GM21447 (cell line): ENCODE data around the gene LMX1B.
"Not testable (repeated sequence)": the region's sequence is repeated elsewhere in the genome, so short reads cannot be mapped to it uniquely, and the experiment has no call there.

Source experiments
- ATAC-seq: cut with Tn5 transposase; IDR thresholded peaks from one replicate; pipeline ENCODE4 v1.9.1; 2021; ENCODE audit not compliant: unreplicated experiment

LMX1B gene

DNA sequence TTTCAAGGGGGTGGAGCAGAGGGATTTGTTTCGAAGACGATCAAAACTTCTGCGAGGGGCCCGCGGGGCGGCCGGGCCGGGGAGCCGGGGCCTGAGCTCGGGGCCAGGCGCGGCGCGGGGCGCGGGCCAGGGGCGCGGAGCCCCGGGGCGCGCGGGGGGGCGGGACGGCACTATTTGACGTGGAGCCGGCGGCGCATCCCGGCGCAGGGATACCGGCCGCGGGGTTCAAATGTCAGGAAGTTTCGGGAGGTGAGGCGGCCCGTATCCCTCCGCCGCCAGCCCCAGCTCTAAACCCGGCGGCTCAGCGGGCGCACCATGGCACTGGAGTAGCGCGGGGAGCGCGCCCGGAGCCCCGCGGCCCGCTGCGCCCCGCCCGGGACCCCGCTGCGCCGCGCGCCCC, at the start of gene LMX1B:
LMX1B (plus strand) TSS at position 278 of the 400 bp plus-strand sequence. CDS start 522 bp downstream, outside the sequence.
- no peak for ATAC-seq

DNA sequence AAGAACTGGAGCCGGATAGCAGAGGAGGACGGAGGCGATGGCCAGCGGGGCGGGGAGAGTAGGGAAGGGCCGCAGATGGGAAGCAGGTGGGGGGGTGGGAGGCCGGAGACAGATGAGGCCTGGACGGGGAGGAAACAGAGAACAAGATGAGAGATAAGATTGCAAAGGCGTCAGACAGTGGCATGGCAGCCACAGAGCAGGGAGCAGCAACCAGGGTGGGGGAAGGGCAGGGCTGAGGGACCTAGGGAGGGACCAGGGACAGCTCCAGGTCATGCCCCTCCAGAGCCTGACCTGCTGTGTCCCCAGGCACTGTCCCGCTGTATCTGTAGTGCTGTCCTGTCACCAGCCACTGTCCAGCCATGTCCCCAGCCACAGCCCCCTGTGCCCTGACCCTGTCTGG, 49.6 kb upstream of the LMX1B start:
- no peak for ATAC-seq

DNA sequence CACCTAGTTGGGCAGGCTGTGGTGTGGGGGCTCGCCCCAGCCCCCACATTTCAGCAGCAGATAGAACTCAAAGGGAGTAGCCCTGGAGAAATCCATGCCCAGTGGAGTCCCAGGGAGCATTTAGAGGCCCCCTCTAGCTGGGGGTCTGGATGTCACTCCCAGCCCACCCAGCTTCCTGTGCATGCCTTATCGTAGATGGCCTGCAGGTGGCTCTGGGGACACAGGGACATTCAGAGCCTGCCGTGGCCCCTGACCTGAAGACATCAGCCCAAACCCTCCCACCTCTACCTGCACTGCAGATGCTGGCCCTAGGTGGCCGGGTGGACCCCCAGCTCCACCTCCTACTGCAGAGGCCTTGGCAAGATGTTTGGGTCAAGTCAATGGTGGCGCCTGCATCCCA, 49.0 kb upstream of the LMX1B start:
- no peak for ATAC-seq

DNA sequence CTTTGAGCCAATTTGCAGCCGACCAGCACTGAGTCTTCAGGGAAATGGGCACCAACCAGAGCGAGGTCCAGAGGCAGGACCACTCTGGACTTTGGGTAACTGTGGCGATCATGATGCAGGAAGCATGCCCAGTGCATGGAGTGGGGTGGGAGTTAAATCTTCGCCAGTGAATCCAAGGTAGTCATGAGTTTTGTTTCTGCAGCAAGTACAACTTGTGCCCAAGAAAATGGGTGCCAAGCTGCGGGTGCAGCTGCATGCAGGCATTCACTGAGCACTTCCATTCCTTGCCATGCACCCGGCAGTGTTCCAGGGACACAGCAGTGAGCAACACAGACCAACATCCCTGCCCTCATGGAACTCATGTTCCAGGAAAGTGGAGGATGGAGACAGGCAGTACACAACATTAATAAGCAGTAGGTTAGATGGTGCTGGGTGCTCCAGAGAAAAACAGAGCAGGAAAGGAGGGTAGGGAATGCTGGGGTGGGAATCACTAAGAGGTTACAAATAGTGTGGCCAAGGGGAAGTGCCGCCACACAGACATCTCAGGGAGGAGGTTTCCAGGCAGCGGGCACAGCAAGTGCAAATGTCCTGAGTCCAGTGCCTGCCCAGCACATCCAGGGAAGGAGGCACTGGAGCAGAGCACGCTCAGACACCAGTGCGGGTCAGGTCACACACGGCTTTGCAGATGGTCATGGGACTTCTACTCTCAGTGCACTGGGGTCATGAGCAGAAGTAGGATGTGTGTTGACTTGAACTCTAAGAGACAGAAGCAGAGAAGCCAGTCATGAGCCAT, 48.2 kb upstream of the LMX1B start:
- ATAC-seq, result no peak

DNA sequence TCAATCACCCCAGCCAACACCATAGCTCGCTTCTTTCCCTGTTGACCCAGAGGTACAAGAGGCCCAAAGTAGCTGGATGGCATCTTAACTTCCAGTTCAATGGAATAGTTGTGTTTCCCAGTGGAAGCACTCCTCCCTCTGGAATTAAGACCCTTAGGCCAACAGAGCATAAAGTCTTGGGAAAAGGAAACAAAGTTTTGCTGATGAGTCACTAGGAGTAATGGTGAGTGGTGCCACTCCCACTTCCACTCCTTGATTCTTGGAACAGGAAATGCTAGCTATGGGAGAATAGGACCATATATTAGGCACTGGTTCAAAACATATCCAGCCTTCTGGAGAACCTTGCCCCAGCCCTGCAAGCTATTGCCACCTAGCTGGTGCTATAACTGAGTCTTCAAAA, 44.7 kb upstream of the LMX1B start:
- no peak for ATAC-seq

DNA sequence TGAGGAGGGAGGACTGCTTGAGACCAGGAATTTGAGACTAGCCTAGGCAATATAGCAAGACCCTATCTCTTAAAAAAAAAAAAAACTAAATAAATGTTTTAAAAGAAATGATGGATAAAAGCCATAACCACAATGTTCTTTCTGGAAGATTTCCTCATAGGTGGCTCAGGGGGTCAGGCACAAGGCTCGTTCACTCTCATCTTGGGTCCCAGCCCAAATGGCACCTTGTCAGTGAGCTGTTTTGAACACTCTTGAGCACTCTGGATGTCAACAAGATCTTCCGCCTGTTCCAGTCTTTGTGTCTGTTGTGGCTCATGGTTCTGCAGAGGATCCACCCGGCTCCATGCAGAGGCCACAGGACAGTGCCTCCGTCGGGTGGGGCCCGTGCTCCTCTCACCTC, 35.7 kb upstream of the LMX1B start:
- ATAC-seq, result no peak

DNA sequence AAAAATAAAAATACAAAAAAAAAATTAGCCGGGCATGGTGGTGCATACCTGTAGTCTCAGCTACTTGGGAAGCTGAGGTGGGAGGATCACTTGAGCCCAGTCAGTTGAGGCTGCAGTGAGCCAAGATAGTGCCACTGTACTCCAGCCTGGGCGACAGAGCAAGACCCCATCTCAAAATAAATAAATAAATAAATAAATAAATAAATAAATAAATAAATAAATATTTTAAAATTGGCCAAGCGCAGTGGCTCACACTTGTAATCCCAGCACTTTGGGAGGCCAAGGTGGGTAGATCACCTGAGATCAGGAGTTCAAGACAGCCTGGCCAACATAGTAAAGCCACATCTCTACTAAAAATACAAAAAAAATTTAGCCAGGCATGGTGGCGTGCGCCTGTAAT, 33.4 kb upstream of the LMX1B start:
- not testable (repeated sequence) for ATAC-seq

DNA sequence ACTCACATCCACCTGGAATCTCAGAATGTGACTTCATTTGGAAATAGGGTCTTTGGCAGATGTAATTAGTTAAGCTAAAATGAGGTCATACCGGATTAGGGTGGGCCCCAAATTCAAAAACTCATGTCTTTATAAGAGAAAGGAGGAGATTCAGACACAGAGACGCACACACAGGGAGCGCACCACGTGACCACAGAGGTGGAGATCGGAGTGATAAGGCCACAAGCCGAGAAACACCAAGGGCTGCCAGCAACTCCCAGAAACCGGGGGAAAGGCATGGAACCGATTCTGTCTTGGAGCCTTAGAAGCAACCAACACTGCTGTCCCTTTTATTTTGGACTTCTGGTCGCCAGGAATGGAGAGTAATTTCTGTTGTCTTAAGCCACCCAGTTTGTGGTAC, 31.8 kb upstream of the LMX1B start:
- ATAC-seq, result no peak

DNA sequence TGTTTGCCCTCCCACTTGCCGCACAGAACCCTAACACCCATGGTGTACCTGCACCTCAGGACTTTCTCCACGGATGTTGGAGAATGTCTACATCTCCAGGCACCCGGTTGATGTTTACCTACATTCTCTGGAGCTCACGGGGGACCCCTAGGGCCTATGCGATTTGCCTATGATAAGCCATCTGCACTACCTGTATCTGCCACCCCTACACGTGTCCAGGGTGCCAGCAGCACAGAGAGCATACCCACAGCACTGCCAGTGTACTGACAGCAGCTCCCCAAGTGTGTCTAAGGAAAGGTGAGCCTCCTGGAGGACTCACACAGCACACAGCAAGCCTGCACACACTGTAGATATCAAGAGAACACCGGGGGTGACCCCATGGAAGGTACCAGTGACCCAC, 31.3 kb upstream of the LMX1B start:
- no peak for ATAC-seq

DNA sequence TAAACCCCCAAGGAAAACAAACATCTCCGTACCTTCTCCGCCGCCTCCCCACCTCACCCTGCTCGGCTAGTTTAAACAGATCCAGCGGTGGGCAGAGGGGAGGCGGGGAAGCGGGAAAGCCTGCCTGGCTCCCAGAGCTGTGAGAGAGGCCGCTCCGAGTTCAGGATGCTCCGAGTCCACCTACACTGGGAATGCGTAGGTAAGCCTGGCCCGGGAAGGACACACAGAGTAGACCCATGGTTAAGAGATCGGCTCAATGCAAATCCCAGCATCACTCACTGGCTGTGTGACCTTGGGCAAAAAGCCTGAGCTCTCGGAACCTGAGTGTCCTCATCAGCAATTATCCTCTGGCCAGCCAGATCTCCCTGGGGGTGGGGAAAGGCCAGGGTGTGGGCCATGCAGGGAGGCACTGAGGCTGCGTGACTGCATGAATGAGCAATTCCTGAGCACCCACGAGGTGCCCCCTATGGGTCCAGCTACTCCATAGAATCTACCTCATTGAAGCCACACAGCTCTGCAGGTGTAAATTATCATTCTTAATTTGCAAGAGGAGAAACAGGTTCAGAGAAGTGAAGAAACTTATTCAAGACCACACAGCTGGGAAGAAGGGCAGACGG, 30.5 kb upstream of the LMX1B start:
- ATAC-seq, result no peak

DNA sequence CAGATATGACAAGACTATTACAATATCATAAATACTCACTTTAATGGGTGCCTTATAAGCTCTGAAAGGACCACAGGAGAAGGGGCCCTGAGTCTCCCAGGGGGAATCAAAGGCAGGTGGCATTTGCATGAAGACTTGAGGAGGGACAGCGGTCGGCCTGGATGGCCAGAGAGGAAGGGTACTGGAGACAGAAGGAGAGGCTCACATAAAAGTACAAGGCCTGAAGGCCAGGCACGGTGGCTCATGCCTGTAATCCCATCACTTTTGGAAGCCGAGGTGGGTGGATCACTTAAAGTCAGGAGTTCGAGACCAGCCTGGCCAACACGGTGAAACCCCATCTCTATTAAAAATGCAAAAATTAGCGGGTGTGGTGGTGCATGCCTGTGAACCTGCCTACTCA, 29.1 kb upstream of the LMX1B start:
- no peak for ATAC-seq

DNA sequence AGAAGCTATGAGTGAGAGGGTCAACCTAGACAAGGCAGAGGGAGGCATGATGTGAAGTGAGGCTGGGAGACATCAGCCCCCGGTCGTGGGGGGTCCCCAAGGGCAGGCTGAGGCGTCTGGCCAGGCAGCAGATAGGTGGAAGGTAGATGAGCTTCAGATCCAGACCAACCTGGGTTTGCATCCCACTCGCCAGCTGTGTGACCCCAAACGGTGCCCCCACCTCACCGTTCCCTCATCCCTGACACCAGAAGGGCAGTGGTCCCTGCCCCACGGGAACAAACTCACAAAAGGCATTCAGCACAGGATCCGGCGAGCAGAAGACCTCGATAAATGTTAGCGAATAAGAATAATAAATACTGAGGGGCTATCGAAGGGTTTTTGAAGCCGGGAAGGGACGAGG, 27.5 kb upstream of the LMX1B start:
- ATAC-seq, result no peak

DNA sequence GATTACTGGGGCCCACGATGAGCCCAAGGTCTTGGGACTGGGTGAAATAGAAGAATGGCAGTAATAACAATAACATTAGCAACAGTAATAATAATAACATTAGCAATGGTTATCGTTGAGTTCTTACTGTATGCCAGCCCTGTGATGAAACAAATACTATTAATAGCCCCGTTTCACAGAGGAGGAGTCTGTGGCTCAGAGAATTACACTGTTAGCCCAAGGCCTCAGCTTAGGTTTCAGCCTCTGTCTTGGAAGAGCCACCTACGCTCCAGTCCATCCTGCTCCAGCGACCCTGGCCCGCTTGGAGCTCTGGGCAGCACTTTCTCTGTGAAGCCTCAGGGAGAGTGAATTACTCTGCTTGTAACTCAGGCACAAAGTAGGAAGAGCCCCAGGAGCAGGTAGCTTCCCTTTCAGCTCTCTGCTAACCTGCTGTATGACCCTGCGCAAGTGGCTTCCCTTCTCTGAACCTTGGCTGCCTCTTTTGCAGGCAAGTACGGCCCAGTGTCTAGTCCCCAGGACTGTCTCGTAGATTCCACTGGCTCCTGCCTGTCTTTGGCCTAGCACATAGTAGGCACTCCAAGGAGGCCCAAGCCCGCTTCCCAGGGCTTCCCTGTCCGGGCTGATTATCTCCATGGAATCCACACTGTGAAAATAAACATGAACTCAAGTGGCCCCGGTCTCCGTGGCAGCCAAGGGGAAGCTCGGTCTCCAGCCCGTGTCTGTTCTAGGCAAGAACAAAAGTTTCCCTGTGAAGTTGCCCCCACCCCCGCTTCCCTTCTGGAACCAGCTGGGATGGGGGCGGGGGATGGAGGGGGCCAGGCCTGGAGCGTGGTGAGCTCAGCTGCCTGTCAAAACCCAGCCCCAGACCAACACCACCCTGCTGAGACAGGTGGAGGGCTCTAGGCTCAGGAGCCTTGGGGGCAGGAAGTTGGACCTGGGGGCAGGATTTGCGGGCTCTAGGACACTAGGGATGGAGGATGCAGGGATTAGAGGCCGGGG, 26.2 kb upstream of the LMX1B start:
- ATAC-seq, result no peak

DNA sequence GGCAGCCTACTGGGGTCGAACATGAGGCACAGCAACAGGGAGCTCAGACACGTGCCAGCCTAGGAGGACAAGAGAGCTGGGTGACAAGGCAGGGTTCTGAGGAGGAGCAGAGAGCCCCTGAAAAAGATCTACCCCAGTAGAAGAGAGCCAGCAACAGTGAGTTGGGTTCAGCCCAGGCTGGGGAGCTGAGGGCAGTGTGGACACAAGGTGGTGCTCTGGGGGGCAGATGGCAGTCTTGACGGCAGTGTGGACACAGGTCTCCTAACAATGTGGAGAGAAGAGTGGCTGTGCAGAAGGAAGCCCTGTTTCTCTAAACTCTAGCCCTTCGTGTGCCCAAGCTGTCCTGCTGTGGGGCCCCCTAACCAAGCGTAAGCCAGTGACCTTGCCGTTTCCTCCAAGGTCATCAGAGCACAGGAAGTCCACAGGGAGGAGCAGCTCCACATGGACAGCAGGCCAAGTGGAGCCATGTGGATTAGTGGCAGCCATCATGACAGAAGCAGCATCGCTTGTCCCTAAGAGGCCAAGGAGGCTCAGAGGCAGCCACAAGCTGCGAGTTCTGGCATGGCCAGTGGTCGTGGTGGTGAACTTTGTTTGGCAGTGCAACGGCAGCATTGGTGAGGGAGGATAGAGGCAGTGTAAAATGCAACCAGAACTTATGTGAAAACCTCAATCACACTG, 25.1 kb upstream of the LMX1B start:
- no peak for ATAC-seq

DNA sequence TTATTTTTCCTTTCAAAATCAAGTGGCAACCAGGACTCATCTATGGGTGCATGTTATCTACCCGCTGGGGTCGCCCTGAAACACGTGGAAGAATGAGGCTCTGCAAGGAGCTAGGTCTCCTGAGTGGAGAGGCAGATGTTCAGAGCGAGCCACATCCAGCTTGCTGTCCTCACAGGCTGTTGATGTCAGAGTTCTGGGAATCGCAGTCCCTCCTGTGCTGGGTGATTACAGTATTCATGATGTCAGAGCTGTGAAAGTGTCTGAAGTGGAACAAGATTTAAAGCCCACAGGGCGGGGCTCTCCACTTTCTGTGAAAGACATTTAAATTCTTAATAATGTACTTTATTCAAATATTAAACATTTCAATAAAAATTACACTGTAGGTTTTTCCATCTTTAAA, 24.4 kb upstream of the LMX1B start:
- no peak for ATAC-seq

DNA sequence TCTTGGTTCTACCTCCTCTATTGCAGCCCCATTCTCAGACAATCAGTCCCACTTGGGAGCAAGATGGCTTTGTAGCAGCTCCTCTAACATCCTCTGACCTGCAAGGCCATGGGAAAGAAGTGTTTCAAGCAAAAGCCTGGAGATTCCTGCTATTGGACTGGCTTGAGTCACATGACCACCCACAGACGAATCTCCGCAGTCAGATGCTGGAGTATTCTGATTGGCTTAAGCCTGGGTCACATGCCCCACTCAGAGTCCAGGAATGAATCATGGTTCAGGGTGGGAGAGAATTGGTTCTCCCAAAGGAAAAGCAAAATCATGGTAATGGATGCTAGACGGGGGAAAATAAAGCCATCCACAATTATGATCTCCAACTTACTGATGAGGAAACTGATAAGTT, 22.6 kb upstream of the LMX1B start:
- ATAC-seq, result no peak

DNA sequence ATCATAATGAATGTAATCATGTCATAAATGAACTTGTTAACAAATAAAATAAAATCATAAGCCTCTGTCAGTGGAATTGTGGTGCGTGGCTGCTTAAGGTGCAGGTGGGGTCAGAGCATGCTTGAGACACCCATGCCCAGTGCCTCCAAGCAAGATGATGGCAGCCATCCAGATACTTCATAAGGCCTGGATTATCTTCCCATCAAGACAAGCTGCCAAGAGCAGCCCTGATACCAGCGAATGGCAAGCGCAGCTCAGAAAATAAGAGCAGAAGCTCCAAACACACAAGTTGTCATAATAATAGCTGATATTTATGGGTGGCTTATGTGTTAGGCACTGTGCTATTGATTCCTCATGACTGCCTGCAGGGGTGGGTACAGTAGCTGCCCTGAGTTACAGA, 21.8 kb upstream of the LMX1B start:
- ATAC-seq, result no peak

DNA sequence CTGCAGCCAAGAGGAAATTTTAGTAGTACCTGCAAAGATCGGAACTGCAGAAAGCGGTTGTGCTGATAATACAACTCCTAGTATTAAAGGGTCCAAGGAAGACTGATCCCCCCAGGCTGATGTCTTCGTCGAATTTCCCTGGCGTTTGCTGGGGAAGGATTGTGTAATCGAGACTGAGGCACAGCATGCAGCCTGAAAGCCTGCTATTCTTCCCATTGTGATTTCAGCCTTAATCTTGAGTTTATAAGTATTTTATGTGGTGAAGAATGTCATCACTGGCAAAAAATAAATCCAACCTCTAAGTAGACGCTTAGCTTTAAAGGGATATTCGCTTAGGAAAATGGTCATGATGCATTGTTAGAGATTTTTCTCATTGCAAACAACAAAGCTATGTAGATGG, 21.3 kb upstream of the LMX1B start:
- ATAC-seq, result no peak

DNA sequence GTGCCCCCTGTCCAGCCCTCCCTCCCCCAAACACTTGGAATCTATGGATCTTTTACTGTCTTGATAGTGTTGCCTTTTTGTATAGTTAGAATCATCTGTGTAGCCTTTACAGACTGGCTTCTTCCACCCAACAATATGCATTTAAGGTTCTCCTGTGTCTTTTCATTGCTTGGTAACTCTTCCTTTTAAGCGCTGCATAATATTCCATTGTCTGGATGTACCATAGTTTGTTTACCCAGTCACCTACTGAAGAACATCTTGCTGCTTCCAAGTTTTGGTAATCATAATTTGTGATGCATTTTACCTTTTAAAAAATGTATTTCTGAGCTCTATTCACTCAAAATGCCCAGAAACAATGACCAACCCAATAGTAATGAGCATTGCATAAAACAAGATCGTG, 17.7 kb upstream of the LMX1B start:
- no peak for ATAC-seq

DNA sequence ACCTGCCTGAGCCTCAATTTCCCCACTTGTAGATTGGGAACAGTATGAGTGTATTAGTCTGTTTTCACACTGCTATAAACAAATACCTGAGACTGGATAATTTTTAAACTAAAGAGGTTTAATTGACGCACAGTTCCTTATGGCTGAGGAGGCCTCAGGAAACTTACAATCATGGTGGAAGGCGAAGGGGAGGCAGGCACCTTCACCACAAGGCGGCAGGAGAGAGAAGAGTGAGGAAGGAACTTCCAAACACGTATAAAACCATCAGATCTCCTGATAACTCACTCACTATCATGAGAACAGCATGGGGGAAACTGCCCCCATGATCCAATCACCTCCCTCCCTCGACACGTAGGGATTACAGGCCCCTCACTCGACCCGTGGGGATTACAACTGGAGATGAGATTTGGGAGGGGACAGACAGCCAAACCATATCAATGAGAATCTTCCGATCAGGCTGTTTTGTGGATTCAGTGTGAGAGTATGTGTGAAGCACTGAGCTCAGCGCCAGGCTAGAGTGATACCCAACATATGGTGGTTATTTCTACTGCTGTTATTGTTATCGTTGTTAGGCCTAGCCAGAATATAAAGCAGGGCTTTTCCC, 14.6 kb upstream of the LMX1B start:
- ATAC-seq, result no peak
